NB4 (cell line): Measurements from ENCODE around the gene DICER1.

Experiments used
- CTCF ChIP-seq: IDR thresholded peaks from one replicate; pipeline ENCODE4 v1.5.1; 2012; ENCODE audit warnings: low read depth, low read length
- POLR2A ChIP-seq: IDR thresholded peaks from 2 replicates; pipeline ENCODE4 v1.6.1; 2011; ENCODE audit warnings: mild to moderate bottlenecking; ENCODE audit not compliant: insufficient read length; ENCODE audit errors: extremely low read depth

DNA sequence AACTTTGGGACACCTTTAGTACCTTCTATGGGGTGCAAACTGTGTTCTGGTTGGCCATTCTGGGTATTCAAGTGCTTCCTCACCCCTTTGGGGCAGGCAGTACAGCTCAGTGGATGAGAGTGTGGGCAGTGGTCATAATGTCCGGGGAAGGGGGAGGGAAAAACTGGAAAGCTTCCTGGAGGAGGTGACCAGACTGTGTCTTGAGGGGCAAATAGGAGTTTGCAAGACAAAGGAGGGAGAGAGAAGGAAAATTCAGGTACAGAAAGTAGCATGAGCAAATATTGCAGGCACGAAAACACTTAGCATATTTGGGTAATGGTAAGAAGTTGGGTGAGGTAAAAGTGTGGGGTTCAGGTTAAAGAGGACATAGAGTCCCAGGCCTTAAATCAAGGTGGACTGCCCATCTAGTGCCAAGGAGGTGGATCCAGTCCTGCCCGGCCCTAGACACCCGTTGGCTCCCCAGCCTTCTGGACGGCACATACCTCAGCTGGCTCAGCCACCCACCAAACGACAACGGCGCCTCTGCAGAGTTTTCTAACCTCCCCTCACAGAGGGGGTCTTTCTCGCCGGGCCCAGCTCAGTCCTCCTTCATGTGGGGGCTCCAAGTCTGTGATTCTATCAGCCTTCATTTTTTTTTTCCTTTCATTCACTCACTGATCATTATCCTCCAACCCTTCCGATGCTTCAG, 86.4 kb downstream of the DICER1 start:
- no peak for TF ChIP-seq CTCF
- TF ChIP-seq POLR2A, result no peak
